HG03469 (cell line): ENCODE data around the gene TAF4.

Experiments
- ATAC-seq: cut with Tn5 transposase; IDR thresholded peaks from one replicate; pipeline ENCODE4 v1.9.1; 2021; ENCODE audit warnings: mild to moderate bottlenecking, moderate library complexity, moderate number of reproducible peaks; ENCODE audit not compliant: unreplicated experiment

TAF4 gene

DNA sequence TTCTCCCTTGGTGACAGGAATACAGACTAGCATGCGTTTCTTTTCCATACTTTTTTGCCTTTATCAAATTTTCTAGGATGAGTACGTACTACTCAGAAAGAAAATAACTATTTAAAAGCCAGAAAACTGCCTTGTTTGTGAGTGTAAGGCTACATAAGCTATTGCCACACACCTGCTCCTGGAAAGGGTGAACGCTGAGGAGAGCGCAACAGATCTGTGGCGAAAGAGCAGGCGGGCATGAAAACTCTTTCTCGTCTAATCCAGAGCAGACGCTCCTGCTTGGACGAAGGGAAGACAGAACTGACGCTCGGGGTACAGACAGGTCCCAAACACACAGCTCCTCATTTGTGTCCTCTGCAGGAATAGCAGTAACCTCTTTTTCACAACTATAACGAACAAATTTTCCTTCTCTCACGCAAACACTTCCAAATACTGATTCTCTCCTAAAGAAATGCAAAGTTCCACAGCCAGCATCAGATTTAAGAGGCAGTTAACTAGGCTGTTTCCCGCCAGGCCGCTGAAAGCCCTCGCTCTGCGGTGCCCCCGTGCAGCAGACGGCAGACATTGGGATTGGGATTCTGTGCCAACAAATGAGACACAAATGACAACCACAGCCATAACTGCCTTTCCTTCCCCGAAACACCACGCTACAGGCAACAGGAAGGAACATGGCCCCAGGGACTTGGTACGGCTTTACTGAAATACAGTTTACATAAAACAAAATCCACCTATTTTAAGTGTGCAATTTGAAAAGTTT, 20.0 kb downstream of the TAF4 start:
- ATAC-seq = no peak

DNA sequence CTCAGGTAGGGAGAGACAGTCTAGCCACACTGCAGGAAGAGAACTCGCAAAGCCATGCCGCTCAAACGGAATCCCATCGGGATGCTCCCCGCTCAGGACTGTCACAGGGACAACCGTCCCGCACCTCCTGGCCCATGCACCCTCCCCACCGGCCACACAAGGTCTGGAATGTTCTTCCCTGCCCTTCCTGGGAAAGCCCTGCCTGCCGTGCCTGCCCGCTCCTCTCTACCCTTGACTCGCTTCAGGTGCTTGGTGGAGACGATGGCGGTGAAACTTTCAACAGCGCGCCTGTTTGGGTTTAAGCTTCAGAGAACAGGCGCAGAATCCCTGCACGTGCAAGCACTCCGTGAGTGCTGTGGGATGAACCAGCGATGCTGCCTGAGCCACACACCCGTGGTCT, 20.6 kb downstream of the TAF4 start:
- ATAC-seq = no peak

DNA sequence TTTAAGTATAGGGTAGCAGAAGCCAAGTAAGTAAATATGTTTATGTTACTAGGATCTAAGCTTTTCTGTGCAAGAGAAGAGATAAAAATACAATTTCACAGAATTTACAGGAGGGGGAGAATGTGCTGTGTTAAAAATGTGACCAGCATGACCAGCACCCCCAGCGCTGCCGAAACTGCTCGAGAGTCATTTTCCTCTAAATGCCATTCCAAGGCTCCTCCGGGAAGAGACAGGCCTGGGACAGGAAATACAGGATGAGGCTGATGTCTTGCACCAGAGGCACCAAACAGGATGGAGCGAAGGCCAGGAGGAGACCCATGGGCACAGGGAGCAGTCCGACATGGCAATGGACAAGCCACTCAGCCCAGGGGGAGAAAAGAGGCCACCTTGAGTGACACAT, 21.1 kb downstream of the TAF4 start:
- no peak for ATAC-seq

DNA sequence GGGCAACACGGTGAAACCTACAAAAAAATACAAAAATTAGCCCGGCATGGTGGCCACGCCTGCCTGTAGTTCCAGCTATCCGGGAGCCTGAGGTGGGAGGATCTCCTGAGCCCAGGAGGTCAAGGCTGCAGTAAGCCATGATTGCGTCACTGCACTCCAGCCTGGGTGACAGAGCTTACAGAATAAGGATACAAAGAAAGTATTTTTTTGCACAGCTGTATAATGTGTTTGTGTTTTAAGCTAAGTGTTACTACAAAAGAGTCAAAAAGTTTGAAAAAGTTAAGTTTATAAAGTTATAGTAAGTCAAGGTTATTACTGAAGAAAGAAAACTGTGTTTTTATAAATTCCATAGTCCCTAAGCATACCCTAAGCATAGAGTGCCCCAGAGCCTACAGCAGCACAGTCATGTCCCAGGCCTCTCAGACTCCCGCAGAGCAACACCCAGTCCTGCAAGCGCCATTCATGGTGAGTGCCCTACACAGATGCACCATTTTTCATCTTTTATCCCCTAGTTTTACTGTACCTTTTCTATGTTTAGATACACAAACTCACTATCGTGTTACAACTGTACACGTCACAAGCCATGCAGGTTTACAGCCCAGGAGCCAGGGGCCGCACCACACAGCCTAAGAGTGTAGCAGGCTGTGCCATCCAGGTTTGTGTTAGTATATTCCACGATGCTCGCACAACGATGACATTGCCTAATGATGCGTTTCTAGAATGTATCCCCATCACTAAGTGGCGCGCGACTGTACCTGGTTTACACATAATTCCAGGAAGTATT, 22.4 kb downstream of the TAF4 start:
- no peak for ATAC-seq

DNA sequence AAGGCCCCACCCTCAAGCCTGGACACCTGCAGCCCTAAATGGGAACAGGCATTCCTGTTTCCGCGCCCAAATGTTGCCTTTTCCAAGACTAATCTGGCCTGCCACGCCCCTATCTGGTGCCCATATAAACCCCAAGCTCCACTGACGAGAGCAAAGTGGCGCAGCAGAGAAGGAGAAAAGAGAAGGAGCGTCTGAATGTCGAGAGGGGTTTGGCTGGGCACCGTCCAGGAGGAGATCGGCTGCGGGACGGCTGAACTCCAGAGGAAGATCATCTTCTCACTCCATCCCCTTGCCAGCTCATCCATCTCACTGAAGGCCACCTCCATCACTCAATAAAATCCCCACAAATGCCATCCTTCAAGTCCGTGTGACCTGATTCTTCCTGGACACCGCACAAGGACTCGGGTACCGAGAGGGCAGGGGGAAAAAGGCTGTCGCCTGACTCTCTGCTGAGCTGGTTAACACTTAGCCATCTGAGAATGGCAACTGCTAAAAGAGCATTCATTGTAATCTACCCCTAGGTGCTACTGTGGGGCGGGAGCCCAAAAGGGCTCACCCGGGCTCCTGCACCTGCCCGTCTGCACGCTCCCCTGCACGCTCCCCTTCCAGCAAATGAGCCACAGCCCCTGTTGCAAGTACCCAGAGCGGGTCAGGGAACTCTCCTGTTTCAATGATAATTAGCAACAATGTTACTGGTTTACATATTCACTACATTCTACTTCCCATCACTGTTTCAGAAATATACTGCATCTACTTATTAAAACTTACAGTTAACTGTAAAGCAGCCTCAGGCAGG, 23.5 kb downstream of the TAF4 start:
- no peak for ATAC-seq

DNA sequence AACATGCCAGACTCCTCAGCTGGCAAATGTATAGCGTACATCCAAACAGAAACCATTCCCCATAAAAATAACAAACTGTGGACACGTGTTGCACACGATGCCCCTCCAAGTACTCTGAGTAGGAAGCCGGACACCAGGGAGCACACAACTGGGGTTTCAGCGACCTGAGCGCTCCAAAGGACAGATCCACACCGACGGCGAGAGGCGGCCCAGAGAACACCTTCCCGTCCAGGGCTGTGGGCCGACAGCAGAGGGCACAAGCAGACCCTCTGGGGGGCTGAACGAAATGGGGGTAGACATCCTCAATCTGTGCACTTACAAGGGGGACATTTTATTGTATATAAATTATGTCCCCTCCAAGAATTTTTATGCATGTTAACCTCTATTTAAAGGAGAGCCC, 24.7 kb downstream of the TAF4 start:
- ATAC-seq = no peak

DNA sequence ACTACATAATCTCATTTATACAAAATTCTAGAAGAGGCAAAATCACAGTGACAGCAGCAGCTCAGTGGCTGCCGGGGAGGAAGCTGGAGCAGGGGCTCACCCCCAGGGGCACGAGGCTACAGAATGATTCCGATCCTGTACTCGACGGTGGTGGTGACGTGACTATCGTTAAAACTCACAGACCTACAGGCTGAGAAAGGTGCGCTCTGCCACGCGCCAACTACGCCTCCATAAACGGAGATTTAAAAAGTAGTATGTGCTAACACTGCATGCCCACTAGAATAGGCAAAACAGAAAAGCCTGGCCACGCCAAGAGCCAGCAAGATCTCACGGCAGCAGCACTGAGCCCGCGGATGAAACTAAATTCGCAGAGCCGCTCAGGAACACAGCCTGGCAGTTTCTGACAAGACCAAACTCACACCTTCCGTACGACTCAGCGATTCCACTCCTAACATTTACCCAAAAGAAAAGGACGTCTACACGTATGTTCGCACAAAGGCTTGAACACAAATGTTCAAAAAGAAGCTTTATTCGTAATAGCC, 25.2 kb downstream of the TAF4 start:
- no peak for ATAC-seq

DNA sequence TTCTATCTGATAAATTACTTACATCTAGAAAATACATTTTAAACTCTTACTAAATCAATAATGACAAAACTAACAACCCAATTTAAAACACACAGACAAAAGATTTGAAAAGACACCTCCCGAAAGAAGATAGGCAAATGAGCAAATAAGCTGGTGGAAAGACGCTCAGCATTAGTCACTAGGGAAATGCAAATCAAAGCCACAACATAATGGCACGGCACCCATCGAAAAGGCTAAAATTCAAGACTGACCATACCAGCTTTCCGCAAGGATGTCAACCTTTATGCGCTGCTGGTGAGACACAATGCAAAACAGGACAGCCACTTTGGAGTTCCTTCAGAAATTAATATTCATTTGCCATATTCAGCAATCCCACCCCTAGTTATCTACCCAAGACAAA, 25.9 kb downstream of the TAF4 start:
- no peak for ATAC-seq

DNA sequence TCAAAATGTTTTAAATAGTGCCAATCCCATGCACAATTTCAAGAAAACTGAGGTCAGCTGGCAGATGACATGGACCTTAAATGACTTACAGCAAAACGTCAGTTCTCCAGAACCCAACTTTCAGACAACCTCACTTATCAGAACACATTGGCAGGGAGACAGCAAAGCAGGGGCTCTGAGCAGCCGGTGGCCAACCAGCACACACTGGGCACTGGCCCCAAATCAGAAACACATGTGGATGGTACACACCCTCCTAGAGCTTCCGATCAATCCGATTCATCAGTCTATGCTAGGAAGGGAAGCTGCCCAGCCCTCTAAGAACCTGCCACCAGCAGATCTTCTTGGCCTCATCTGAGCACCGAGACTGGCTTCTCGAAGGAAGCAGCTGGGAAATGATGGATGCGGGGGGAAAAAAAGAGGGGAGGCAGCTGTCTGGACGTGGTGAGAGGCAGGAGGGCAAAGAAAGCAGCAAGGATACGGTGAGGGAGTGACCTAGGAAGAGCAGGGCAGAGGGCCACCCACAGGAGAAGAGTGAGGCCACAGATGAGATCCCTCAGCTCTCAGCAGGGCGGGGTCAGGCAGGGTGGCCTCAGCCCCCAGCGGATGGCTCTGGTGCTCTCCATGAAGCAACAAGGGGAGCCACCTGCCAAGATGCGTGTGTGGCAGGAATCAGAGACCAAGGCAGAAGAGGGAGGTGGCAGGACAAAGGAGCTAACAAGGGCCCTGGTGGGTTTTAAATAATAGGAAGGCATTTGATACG, 32.9 kb downstream of the TAF4 start:
- no peak for ATAC-seq

DNA sequence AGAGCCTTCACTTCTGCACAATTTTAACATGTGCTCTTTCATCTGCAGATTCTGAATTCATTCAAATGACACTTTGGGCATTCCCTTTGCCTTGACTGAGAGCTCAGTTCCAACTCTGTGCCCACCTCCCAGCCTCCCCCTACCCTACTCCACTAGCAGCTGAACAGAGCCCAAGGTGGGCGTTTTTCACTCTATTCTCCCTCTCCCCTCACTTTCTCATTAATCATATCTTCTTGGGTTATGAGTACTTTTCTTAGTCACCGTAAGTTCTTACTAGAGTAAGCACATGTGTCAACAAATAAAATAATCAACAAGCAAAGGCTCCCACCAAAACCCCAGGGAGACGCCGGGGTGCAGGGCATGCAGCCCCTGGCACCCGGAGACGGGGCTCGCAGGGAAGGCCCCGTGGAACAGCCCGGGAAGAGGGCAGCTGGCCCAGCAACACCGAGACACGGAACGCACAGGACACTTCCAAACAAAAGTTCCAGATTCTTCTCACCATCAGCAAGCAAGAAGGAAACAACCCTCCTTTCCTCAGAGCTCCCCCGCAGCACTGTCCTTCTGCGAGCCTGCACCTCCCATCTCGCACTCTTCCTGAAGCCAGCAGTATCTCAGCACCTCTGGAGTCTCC, 34.1 kb downstream of the TAF4 start:
- ATAC-seq = no peak

DNA sequence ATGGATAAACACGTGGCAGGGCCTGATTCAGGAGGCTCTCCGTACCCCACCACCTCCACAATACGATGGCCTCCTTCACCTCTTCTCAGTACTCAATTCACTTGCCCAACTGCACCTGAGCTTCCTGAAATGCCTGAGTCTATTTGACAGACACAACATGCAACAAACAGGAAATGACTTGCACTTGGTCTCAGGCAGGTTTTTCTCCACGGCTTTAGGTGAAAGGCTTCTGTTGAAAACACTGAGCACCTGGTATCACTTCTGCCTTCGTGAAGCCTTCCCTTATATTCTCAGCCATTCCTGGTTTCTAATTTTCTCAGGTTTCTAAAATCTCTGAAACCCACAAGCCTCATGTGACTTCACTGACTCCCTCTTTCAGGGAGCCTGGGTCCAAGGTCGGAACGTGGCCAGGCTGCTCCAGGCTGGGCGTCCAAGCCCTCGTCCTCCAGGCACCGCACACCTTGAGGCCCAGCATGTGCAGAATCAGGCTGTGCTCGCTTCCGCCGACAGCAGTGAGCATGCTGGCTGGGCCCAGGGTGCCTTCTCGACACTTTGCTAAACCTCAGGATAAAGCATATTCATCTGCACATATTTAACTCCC, 34.7 kb downstream of the TAF4 start:
- ATAC-seq = peak; percentile 59

DNA sequence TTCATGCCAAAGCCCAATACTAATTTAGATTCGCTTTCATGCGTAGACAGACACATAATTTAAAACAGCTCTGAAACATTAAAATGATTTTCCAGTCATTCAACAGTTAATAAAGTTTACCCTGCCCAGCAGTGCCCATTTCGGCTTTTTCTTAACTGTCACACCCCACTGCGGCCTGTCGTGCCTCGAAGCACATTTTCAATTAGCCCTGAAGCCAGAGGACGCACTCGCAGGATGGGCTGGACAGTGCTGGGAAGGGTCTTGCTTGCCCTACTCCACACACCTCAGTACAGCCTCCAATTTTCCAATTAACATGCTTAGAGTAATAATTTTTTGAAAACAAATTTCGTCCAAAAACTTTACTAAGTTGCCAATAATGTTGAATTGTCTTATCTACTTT, 35.3 kb downstream of the TAF4 start:
- no peak for ATAC-seq

DNA sequence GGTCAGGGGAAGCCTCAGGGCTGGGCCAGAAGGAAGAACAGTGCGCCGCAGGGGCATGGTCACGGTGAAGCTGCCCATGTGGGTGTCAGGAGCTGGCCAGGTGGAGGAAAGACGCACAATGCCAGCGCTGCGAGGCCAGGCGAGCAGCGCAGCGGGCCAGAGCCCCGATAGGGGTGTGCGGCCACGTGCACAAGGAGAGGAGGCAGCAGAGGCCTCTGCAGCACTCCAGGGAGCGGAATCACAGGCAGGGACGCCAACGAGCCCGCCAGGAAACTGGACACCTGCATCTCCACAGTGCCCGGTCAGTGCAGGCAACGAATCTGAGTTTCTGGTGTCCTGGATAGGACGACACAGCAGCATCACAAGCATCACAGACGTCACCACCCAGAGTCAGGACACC, 35.7 kb downstream of the TAF4 start:
- no peak for ATAC-seq

DNA sequence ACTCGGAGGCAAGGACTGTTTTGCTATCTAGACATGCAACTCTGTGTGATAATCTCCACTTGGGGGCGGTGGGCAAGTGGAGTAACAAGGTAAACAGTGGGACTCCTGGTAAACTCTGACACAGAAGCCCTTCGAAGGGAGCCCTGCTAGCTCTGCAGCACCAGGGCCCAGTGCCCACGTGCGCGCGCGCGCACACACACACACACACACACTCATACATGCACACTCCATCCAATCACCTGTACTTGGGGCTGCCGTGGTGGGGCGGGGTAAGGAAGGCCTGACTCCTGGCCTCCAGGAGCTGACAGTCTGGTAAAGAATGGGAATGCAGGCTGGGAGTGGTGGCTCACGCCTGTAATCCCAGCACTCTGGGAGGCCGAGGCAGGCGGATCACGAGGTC, 36.4 kb downstream of the TAF4 start:
- no peak for ATAC-seq

DNA sequence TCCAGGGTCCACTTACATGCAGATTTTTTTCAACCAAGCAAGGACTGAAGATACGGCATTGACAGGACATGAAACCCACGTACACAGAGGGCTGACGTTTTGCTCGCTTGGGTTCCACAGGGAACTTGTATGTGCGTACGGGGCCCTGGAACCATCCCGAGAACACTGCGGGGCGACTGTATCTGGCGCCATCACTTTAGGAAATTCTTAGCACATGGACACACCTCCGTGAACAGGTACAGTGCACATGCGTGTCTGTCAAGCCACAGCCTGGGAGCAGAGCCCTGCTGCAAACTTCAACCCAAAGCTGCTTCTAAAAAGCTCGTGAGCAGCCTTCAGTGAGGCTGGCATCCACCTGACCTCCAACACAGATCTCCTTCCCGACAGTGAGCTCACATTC, 37.3 kb downstream of the TAF4 start:
- no peak for ATAC-seq

DNA sequence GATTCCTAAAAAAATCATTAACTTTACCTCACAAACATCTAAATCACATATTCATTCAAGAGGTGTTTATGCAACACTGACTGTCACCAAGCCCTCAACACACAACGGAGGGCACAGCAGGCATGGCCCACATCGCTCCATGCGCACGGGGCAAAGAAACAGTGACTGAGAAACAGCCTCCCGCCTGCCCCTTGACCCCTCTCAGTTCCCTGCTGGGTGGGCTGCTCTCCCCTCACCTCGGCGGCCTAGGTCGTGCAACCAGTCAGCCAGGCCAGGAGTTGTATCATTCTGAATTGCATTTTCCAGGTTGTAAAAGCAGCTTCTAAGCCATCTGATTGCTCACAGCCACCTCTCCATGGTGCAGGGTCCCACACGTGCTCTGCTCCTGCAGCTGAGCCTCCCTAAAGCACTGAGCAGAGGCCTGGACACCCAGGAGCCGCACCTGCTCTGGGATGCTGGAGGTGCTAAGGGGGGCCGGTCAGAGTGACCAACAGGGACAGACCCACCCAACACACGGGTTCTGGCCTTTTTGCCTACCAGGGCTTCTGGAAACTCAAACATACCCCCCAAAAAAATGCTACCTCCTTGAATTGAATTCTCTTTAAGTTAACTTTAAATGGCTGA, 37.9 kb downstream of the TAF4 start:
- no peak for ATAC-seq

DNA sequence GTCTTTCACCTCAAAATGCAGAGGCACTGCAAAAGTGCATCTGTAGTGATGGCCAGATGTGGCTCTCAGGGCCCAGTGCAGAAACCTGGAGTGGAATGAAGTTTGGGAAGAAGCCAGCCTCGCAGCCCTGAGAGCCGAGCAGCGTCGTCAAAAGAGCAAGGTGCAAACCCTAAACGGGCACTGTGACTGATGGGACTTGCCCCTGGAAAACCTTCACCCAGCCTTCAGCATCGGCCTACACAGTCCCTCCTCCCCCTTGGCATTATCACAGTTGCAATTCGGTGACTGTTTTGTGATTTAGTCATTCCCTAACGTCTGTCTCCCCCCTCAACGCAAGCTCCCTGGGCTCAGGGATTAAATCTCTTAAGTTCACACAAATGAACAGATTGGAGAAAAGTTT, 38.6 kb downstream of the TAF4 start:
- ATAC-seq = no peak

DNA sequence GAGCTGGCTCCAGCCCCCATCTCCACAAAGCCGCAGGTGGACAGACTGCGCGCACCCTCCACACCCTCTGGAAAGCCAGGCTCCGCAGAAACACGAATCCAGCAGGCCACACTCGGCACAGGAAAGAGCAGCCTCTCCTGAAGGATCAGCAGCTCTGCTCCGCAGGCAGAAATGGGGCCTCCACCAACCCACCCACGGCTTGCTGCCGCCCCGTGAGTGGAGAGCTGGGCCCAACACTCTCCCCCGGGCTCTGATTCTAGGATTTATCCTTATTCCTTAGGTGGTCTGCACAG, 39.2 kb downstream of the TAF4 start:
- no peak for ATAC-seq

DNA sequence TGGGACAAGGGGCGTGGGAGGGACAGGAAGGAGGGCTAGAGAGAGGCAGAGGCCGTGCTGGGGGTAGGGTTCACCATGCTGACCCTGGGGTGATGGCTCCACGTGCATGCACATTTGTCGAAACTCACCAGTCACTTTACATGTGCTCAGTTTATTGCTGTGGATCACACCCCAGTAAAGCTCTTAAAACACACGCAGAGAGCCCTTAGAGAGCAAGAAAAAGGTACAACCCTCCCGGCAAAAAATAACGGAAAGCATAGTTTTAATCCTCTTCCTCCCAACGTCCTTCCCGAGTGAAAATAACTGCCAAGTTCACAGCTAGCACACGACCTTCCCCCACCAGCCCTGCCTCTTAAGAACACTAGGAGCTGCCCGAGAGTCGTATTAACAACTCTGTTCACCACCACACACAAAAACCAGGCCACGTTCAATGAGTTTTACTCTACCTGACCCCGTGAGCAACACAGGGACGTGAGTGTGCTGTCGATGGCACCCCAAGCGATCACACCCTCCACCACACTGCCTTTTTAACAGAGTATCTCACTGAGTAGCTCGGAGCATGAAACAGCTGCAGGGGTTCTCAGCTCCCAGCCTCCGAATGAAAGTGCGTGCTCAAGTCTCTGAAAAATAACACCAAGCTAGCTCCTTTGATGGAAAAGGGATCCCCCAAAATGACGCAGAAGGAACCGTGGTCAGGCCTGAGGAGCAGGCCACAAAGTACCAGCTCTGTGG, 39.7 kb downstream of the TAF4 start:
- no peak for ATAC-seq
